C4-2B (cell line): ENCODE measurements around the gene STRADB.

Source experiments
- CTCF ChIP-seq: fragments of 450-650 bp; conservative IDR thresholded peaks from 2 replicates; pipeline ENCODE4 v1.5.1; 2017; ENCODE audit warnings: mild to moderate bottlenecking
- ZFX ChIP-seq: fragments of 450-650 bp; IDR thresholded peaks from 2 replicates; pipeline ENCODE4 v1.6.1; 2017

GRCh38 chr2:201403880-201404279 lies 47.7 kb upstream of the STRADB start:
- no peak for TF ChIP-seq CTCF
- TF ChIP-seq ZFX: no peak
